ENCODE results near the gene LENG8.

DNA sequence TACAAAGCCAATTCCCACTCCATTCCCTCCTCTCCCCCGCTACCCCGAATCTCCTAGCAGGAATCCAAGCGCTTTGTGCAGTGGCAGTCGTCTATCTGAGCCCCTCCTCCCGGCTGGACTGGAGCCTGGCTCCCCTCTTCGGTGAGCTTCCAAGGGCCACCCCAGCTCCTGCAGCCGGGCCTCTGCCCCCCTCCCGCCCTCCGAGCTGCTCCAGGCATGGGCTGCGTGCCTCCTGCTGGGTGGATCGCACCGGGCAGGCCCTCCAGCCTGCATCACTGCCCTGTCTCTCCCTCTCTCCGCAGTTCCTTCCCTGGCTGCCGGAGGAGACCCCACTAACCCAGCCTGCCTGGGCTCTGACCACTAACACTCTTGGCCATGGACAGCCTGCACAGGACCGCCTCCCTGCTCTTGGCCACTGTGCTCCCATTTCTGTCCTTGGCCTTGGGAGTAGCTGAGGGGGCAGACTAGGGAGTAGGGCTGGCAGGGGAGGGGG is 12.9 kb upstream of the LENG8 start:
- TF ChIP-seq, protein P1, sequence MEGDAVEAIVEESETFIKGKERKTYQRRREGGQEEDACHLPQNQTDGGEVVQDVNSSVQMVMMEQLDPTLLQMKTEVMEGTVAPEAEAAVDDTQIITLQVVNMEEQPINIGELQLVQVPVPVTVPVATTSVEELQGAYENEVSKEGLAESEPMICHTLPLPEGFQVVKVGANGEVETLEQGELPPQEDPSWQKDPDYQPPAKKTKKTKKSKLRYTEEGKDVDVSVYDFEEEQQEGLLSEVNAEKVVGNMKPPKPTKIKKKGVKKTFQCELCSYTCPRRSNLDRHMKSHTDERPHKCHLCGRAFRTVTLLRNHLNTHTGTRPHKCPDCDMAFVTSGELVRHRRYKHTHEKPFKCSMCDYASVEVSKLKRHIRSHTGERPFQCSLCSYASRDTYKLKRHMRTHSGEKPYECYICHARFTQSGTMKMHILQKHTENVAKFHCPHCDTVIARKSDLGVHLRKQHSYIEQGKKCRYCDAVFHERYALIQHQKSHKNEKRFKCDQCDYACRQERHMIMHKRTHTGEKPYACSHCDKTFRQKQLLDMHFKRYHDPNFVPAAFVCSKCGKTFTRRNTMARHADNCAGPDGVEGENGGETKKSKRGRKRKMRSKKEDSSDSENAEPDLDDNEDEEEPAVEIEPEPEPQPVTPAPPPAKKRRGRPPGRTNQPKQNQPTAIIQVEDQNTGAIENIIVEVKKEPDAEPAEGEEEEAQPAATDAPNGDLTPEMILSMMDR (conservative IDR thresholded peaks at IDR 0.05; ENCODE audit: low read length), result no peak
- TF ChIP-seq EZH2phosphoT487 (IDR thresholded peaks at IDR 0.05; ENCODE audit: borderline replicate concordance, low read depth, low read length), result no peak

All from OCI-LY7 (cell line).